ENCODE data around the gene MVB12B.

The MVB12B gene

GRCh38 chr9:126545106-126545505 is 218.5 kb downstream of the MVB12B start:
- Histone ChIP-seq H3K27ac (replicated peaks) (no peak overlapping the region), H3K4me3 (replicated peaks; ENCODE audit: insufficient read depth, low read length) (no peak overlapping the region), H3K27me3 (ENCODE audit: insufficient read depth, poor library complexity, severe bottlenecking) (no peaks in the 10 kb centered on the region)
- TF ChIP-seq GABPA (IDR thresholded peaks at IDR 0.05; ENCODE audit: low read depth) (no peak), REST (IDR thresholded peaks at IDR 0.05; ENCODE audit: insufficient replicate concordance, low read depth) (no peak), SPI1 (IDR thresholded peaks at IDR 0.05; ENCODE audit: borderline replicate concordance, low read depth) (no peak), POLR2AphosphoS5 (IDR thresholded peaks at IDR 0.05; ENCODE audit: low read depth) (no peak), CTCF (IDR thresholded peaks at IDR 0.05; ENCODE audit: insufficient read depth, low read length) (no peak)
- DNase-seq (ENCODE audit: low read depth in 1 of 2, low spot score in 1 of 2) = no peak

- no peak for TF ChIP-seq SPI1 (IDR thresholded peaks at IDR 0.05; ENCODE audit: borderline replicate concordance, low read depth)
- no peak for TF ChIP-seq CTCF (IDR thresholded peaks at IDR 0.05; ENCODE audit: insufficient read depth, low read length)
- TF ChIP-seq REST (IDR thresholded peaks at IDR 0.05; ENCODE audit: insufficient replicate concordance, low read depth) = no peak
- TF ChIP-seq POLR2AphosphoS5 (IDR thresholded peaks at IDR 0.05; ENCODE audit: low read depth) = no peak
- TF ChIP-seq GABPA (IDR thresholded peaks at IDR 0.05; ENCODE audit: low read depth) = no peak
- DNase-seq (ENCODE audit: low read depth in 1 of 2, low spot score in 1 of 2) = no peak
- Histone ChIP-seq H3K27ac (replicated peaks) (no peak overlapping the region), H3K27me3 (ENCODE audit: insufficient read depth, poor library complexity, severe bottlenecking) (no peaks in the 10 kb centered on the region), H3K4me3 (replicated peaks; ENCODE audit: insufficient read depth, low read length) (no peak overlapping the region)
Measured at GRCh38 chr9:126546036-126546435, 219.4 kb downstream of the MVB12B start.

- Histone ChIP-seq H3K27me3 (ENCODE audit: insufficient read depth, poor library complexity, severe bottlenecking) (no peaks in the 10 kb centered on the region), H3K27ac (replicated peaks) (no peak overlapping the region), H3K4me3 (replicated peaks; ENCODE audit: insufficient read depth, low read length) (no peak overlapping the region)
- no peak for DNase-seq (ENCODE audit: low read depth in 1 of 2, low spot score in 1 of 2)
- TF ChIP-seq GABPA (IDR thresholded peaks at IDR 0.05; ENCODE audit: low read depth) = no peak
- TF ChIP-seq CTCF (IDR thresholded peaks at IDR 0.05; ENCODE audit: insufficient read depth, low read length) = no peak
- no peak for TF ChIP-seq SPI1 (IDR thresholded peaks at IDR 0.05; ENCODE audit: borderline replicate concordance, low read depth)
- no peak for TF ChIP-seq REST (IDR thresholded peaks at IDR 0.05; ENCODE audit: insufficient replicate concordance, low read depth)
- no peak for TF ChIP-seq POLR2AphosphoS5 (IDR thresholded peaks at IDR 0.05; ENCODE audit: low read depth)
Measured at GRCh38 chr9:126548312-126548711, 221.7 kb downstream of the MVB12B start.
